Gastroesophageal sphincter (tissue), 3 donors: ENCODE results near the gene IFT52.

Experiments used
- CTCF ChIP-seq, 4 experiments: fragments of 200-600 bp in 2 of 4; fragments of 450-650 bp in 2 of 4; sonication (generic) in 1 of 4; IDR thresholded peaks; one replicate each; pipeline ENCODE4 v1.5.1; 2017 to 2019; ENCODE audit warnings: antibody characterized with exemption in 4 of 4, mild to moderate bottlenecking in 2 of 4, moderate library complexity in 2 of 4
- EP300 ChIP-seq: sonication (generic); formaldehyde crosslinking; IDR thresholded peaks from one replicate; pipeline ENCODE4 v1.6.1; 2017; ENCODE audit warnings: antibody characterized with exemption, mild to moderate bottlenecking
- POLR2A ChIP-seq, 2 donors: fragments of 450-650 bp; IDR thresholded peaks; one replicate each; pipeline ENCODE4 v1.6.1; 2017; ENCODE audit warnings: antibody characterized with exemption in 2 of 2, mild to moderate bottlenecking in 2 of 2, moderate library complexity in 1 of 2
- POLR2AphosphoS5 ChIP-seq: sonication (generic); formaldehyde crosslinking; IDR thresholded peaks from one replicate; pipeline ENCODE4 v1.6.1; 2017; ENCODE audit warnings: antibody characterized with exemption

GRCh38 chr20:43571310-43571709 is 19.4 kb upstream of the IFT52 start:
- TF ChIP-seq CTCF (IDR thresholded peaks at IDR 0.05): no peak
- TF ChIP-seq EP300: no peak
- TF ChIP-seq POLR2A (IDR thresholded peaks at IDR 0.05): no peak
- no peak for TF ChIP-seq POLR2AphosphoS5
